Umbilical cord (tissue), 2 donors: ENCODE measurements around the gene LOXL4. TPM values are rescaled to one million over a fixed set of nuclear protein-coding genes. Genes with fewer than 3 reads are reported as not detected.
A peak's percentile ranks its signal among the peaks of the same experiment; 100 is the strongest.

Experiments
- DNase-seq: peaks from one replicate; pipeline ENCODE4 v3.0.0-alpha.2; 2015; ENCODE audit warnings: low spot score
- total RNA-seq: library from RNA; depleted of rRNA; stranded (reverse); fragments of >200 nt; gene quantifications from one replicate; pipeline ENCODE4 v1.2.3, GENCODE V29; 2014; ENCODE audit warnings: low replicate concordance; ENCODE audit not compliant: insufficient read depth

The LOXL4 gene
- total RNA-seq: 20.2 TPM

GRCh38 chr10:98267894-98268693 is at the start of gene LOXL4:
Gene LOXL4, minus strand, starts transcription at chr10:98268194. Its CDS starts 5,175 bp downstream, at chr10:98263019.
- DNase-seq: peak; percentile 56

- DNase-seq: no peak
Observed at GRCh38 chr10:98316661-98317060, 48.7 kb upstream of the LOXL4 start.

GRCh38 chr10:98316170-98316569 is 48.2 kb upstream of the LOXL4 start:
- no peak for DNase-seq

GRCh38 chr10:98314532-98315284 is 46.7 kb upstream of the LOXL4 start:
- no peak for DNase-seq

- no peak for DNase-seq
Observed at GRCh38 chr10:98313598-98313997, 45.6 kb upstream of the LOXL4 start.

- DNase-seq: no peak
Observed at GRCh38 chr10:98312822-98313221, 44.8 kb upstream of the LOXL4 start.

- no peak for DNase-seq
Observed at GRCh38 chr10:98312349-98312748, 44.4 kb upstream of the LOXL4 start.

- no peak for DNase-seq
Observed at GRCh38 chr10:98310701-98311100, 42.7 kb upstream of the LOXL4 start.

- DNase-seq: peak; percentile 86
Observed at GRCh38 chr10:98309366-98310355, 41.7 kb upstream of the LOXL4 start.

- DNase-seq: no peak
Observed at GRCh38 chr10:98308669-98309365, 40.8 kb upstream of the LOXL4 start.

GRCh38 chr10:98307916-98308541 is 40.0 kb upstream of the LOXL4 start:
- DNase-seq: no peak

GRCh38 chr10:98306501-98306900 is 38.5 kb upstream of the LOXL4 start:
- DNase-seq: no peak

GRCh38 chr10:98303569-98303968 is 35.6 kb upstream of the LOXL4 start:
- DNase-seq: no peak

- DNase-seq: no peak
Observed at GRCh38 chr10:98302741-98303365, 34.9 kb upstream of the LOXL4 start.

GRCh38 chr10:98301664-98302319 is 33.8 kb upstream of the LOXL4 start:
- no peak for DNase-seq

GRCh38 chr10:98300526-98301229 is 32.7 kb upstream of the LOXL4 start:
- DNase-seq: no peak

GRCh38 chr10:98299341-98299740 is 31.3 kb upstream of the LOXL4 start:
- no peak for DNase-seq

GRCh38 chr10:98296524-98296923 is 28.5 kb upstream of the LOXL4 start:
- DNase-seq: peak; percentile 51

- DNase-seq: peak; percentile 51
Observed at GRCh38 chr10:98295907-98296306, 27.9 kb upstream of the LOXL4 start.
